ENCODE measurements around the gene IFT27.

IFT27 gene

DNA sequence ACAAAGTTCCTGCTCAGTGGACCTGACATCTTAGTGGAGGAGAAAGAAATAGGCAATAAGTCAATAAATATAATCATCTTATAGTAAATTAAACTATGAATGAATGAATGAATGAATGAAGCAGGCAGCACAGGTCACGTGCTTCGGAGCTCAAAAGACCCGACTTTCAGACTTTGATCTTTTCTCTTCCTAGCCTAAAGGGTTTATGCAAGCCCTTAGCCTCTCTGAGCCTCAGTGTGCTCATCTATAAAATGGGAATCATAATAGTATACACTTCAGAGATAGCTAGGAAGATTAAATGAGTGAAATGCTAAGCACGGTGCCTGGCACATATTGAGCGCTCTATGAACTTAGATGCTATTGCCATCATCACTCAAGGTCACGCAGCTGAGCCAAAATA, 33.4 kb upstream of the IFT27 start:
- TF ChIP-seq, protein P1, sequence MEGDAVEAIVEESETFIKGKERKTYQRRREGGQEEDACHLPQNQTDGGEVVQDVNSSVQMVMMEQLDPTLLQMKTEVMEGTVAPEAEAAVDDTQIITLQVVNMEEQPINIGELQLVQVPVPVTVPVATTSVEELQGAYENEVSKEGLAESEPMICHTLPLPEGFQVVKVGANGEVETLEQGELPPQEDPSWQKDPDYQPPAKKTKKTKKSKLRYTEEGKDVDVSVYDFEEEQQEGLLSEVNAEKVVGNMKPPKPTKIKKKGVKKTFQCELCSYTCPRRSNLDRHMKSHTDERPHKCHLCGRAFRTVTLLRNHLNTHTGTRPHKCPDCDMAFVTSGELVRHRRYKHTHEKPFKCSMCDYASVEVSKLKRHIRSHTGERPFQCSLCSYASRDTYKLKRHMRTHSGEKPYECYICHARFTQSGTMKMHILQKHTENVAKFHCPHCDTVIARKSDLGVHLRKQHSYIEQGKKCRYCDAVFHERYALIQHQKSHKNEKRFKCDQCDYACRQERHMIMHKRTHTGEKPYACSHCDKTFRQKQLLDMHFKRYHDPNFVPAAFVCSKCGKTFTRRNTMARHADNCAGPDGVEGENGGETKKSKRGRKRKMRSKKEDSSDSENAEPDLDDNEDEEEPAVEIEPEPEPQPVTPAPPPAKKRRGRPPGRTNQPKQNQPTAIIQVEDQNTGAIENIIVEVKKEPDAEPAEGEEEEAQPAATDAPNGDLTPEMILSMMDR (IDR thresholded peaks at IDR 0.05; ENCODE audit: low read depth, low read length, missing control alignments) = no peak
- no peak for DNase-seq (ENCODE audit: low read depth)

DNA sequence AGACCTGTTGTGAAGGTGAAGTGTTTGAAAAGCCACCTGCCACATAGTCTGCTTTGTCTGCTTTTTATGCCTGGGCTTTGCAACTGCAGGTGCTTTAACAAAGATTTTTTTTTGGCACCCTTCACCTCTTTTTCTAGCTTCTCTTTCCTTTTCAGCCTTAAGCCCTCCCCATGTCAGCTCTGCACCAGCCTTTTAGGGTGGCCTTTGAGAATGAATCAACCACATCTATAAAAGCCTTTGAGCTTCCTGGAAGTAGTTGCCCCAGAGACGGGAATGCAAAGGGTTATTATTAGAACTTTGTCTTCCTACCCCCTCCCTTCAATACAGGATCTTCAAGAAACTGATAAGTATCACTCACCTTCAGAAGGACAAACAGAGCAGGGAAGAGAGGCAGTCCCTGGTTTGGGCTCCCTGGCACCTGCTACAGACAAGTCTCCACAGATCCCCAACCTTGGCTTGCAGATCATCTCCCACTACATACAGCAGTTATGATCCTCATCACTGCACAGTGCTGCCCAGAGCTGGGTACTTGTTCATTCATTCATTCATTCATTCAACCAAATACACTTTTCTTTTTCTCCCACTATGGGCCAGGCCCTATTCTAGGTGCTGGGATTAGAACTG, 32.9 kb upstream of the IFT27 start:
- TF ChIP-seq, protein P1 (IDR thresholded peaks at IDR 0.05; ENCODE audit: low read depth, low read length, missing control alignments) = no peak
- no peak for DNase-seq (ENCODE audit: low read depth)
- H3K4me3 ChIP-seq (ENCODE audit: low read depth, low read length) = no peak overlapping the region
- in situ Hi-C loops (cut with HindIII; ENCODE audit: low sequenced_read_pairs) = no loop called here

More for the DNA sequence above, 33.4 kb upstream of the IFT27 start:
- in situ Hi-C loops (cut with HindIII; ENCODE audit: low sequenced_read_pairs) = no loop called here
- no peak overlapping the region for H3K4me3 ChIP-seq (ENCODE audit: low read depth, low read length)

DNA sequence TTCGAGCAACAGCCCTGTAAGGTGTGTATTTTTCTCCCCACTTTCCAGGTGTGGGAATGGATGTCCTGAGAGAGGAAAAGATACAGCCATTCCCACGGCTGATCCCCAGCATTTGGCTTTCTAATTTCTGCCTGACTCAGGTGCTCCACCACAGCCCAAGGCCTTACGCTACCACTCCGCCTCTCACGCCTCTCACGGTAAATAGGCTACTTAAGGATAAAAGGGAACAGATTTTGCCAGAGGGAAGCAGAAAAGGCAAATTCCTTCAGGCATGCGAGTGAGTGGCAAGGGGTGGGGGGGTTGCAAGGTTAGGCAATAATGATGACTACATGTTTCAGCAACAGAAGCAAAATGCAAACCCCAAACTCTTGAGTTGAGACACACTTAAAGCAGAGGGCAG, 31.7 kb upstream of the IFT27 start:
- no peak for DNase-seq (ENCODE audit: low read depth)
- TF ChIP-seq, protein P1 (IDR thresholded peaks at IDR 0.05; ENCODE audit: low read depth, low read length, missing control alignments) = no peak
- no peak overlapping the region for H3K4me3 ChIP-seq (ENCODE audit: low read depth, low read length)
- in situ Hi-C loops (cut with HindIII; ENCODE audit: low sequenced_read_pairs) = no loop called here

DNA sequence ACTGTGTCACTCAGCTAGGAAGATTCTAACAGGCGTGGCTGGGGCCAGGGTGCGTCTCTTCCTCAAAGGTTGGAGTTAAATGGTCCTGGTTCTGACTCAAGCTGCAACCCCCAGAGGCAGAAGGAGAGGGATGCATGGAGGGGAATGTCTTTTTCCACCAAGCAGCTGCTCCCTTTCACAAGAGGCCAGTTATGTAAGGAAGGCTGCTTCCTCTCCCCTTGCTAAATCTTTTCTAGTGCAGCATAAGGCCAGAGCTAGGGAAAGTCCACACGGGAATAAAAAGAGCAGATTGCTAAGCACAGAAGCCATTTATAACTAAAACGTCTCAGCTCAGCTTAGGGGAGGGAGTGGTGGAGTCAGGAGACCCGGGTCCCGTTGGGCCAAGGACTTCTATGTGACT, 30.9 kb upstream of the IFT27 start:
- no peak for DNase-seq (ENCODE audit: low read depth)
- TF ChIP-seq, protein P1 (IDR thresholded peaks at IDR 0.05; ENCODE audit: low read depth, low read length, missing control alignments) = no peak
- in situ Hi-C loops (cut with HindIII; ENCODE audit: low sequenced_read_pairs) = no loop called here
- no peak overlapping the region for H3K4me3 ChIP-seq (ENCODE audit: low read depth, low read length)

DNA sequence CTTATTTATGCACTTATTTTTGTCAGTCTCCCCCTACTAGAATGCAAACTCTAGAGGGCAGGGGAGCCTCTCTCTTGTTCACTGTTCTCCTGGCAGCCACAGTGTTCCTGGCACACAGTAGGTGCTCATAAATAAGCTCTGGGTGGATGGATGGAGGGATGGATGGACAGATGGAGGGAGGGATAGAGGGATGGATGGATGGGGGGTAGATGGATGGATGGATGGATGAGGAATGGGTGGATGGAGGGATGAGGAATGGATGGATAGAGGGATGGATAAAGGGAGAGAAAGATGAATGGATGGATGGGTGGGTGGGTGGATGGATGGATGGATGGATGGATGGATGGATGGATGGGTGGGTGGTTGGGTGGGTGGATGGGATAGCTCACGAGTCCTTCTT, 27.4 kb upstream of the IFT27 start:
- H3K4me3 ChIP-seq (ENCODE audit: low read depth, low read length) = no peak overlapping the region
- no peak for DNase-seq (ENCODE audit: low read depth)
- TF ChIP-seq, protein P1 (IDR thresholded peaks at IDR 0.05; ENCODE audit: low read depth, low read length, missing control alignments) = no peak
- in situ Hi-C loops (cut with HindIII; ENCODE audit: low sequenced_read_pairs) = no loop called here

DNA sequence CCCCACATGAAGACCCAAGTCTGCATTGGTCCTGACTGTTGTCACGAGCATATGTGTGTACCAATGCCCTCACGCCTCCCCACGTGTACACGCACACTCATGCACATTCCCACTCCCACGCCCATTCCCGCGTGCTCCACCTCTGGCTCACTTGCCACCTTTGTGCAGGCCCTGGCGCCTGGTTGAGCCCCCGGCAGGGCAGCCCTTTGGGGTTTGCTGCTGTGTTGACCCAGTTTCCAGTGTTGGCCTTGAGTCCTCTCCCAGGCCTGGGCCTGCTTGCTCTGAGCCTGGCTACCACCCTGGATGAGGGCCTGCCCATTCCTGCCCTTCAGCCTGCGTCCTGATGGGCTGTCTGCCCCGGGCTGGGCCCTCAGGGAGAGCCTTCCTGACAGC, 22.8 kb upstream of the IFT27 start:
- H3K4me3 ChIP-seq (ENCODE audit: low read depth, low read length) = no peak overlapping the region
- no peak for DNase-seq (ENCODE audit: low read depth)
- in situ Hi-C loops (cut with HindIII; ENCODE audit: low sequenced_read_pairs) = no loop called here
- TF ChIP-seq, protein P1 (IDR thresholded peaks at IDR 0.05; ENCODE audit: low read depth, low read length, missing control alignments) = no peak
